ENCODE results near the gene CFP.
A peak's percentile ranks its signal among the peaks of the same experiment; 100 is the strongest.
"Not testable (repeated sequence)": the region's sequence is repeated elsewhere in the genome, so short reads cannot be mapped to it uniquely, and the experiment has no call there.

Gene CFP

GRCh38 chrX:47637546-47638195, 7.9 kb upstream of the CFP start:
- DNase-seq: peak; percentile 18 to 26

DNA sequence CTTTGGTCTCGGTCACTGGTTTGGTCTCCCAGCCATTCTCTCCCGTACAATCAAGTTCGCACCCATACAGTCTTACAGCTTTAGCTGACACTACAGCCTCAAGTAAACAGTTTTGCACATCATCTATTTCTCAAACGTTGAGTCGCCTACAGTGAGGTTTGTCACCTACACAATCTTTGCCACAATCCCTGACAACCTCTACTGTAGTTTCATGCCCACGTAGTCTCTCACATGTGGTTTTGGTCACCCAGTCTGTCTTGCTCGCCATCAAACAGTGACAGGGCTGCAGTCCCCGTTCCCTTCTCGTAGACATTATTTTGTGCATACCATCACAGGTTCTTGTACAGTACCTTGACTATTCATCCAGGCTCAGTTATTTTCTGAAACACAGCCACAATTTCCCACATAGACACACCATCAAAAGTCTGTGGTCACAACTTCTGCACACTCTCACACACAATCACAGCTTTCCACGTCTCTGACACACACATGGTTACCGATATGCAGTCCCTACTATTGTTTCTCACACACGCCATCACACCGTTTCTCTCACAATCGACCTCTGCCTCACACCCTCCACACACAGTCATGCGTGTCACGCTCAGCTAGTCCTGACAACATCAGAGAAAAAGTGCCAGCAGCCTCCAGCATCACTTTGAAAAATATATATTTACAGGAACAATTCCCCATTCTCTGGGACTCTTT, 5.3 kb upstream of the CFP start:
- DNase-seq: no peak

- DNase-seq: no peak
Measured at GRCh38 chrX:47633689-47634590, 4.2 kb upstream of the CFP start.

DNA sequence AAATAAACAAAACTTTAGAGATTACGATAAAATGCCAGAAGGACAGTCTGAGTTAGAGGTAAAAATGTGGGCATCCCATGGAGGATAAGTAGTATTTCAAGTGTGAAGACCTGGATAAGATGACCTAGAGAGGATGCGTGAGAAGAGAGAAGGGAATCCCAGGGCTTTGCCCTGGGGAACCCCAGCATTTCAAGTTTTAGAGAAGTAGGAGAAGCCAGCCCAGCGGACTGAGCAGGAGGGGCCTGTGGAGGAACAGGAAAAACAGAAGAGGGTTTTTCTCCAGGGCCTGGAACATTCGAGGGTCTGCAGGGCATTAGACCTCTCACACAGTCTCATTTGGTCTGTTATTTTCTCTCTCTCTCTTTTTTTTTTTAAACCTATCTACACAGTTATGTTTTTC, 2.9 kb upstream of the CFP start:
- DNase-seq: no peak

- DNase-seq: no peak
Measured at GRCh38 chrX:47631676-47632075, 1.9 kb upstream of the CFP start.

- no peak for DNase-seq
Measured at GRCh38 chrX:47628982-47629381, 748 bp downstream of the CFP start.

- no peak for DNase-seq
Measured at GRCh38 chrX:47625365-47625764, 4.4 kb downstream of the CFP start.

DNA sequence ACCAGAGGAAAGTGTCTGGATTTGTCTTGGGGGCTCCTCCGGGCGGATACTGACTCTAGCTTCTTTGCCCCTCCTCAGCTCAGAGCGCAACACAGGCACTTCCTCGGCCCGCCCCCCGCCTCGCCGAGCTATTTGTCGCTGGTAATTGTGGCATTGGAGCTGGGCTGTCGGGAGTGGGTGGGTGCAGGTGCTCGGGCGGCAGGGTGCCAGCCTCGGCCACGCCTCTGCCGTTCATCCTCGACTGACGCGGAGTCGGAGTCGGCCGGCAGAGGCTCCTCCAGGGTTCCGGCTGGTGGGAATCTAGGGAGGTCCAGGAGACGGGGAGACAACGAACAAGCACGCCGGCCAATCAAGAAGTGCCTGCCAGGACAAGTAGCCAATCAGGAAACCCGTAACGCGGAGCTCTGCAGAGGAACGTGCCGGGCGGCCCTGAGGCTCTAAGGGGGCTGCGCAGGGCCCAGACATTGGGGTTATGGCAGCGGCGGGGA, 6.1 kb downstream of the CFP start:
- peak; percentile 10 to 16 for DNase-seq

- no peak for DNase-seq
Measured at GRCh38 chrX:47621851-47622250, 7.9 kb downstream of the CFP start.

- no peak for DNase-seq
Measured at GRCh38 chrX:47620303-47620685, 9.4 kb downstream of the CFP start.

- peak; percentile 60 to 63 for DNase-seq
Measured at GRCh38 chrX:47619486-47620302, 10.0 kb downstream of the CFP start, which contains the start of gene SYN1. TSS of gene SYN1 (minus strand) at chrX:47619857. CDS start at chrX:47619728, 129 bp downstream.

GRCh38 chrX:47618923-47619485, 10.7 kb downstream of the CFP start:
- no peak for DNase-seq

DNA sequence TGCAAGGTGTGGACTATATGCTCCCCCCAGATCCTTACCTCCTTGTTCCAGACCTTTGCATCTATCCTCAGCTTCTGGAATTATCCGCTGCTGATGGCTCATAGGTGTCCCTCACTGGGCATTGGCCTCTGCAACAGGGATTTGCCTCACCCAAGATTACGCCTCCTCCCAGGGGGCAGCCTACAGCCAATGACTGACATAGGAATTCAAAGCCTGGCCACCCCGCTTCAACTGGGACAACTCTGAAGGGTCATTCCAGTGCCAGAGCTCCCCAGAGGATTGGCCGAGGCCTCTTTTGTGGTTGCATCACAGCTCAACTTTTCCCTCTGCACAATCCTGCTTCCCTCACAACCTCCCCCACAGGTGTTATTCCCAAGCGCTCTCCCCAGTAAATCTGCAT, 15.1 kb downstream of the CFP start:
- DNase-seq: no peak

- DNase-seq: no peak
Measured at GRCh38 chrX:47613082-47613481, 16.6 kb downstream of the CFP start.

GRCh38 chrX:47612418-47612817, 17.3 kb downstream of the CFP start:
- DNase-seq: no peak

DNA sequence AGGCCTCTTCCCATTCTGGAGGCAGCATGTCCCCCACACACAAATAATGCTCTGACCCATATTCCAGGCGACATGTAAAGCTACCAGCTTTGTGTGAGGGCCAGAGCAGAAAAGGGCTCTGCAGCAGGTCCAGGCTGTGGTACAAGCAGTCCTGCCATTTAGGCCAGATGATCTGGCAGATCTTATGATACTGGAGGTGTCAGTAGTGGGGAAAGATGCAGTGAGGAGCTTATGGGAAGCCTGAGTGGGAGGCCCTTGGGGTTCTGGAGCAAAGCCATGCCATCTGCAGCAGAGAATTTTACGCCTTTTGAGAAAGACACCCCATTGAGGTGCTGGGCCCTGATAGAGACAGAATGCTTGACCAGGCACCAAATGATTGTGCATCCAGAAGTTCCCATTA, 17.8 kb downstream of the CFP start:
- DNase-seq: no peak

DNA sequence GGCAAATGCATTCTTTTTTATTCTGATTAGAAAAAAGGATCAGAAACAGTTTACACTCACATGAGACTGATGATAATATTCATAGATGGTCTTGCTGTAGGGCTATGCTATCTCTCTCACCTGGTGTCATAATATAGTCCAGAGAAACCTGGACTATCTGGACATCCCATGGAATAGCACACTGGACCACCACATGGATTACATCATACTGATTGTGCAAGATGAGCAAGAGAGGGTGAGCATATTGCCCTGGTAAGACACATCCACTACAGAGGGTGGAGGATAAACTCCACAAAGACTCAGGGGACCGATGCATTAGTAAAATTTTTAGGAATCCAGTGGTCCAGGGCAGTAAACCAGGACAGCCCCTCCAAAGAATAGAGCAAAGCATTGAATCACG, 18.2 kb downstream of the CFP start:
- no peak for DNase-seq

DNA sequence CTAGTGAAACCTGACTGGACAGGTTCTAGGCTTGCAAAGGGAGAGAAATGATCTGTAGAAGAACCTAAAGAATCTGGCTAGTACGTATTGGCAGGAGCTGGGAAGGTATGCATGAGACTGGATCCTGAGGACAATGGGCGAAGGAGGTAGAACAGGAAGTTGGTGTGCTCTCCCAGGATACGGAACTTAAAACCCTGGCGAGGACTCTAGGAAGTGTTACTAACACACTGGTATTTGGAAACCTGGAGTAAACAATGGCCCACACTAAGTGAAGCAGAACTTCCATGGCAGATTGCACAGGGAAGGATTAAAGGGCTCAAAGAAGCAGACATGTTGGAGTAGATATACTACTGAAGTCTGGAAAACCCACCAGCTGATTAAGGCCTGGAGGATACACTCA, 19.2 kb downstream of the CFP start:
- DNase-seq: no peak

- DNase-seq: no peak
Measured at GRCh38 chrX:47608130-47608810, 21.5 kb downstream of the CFP start.

GRCh38 chrX:47607091-47607490, 22.6 kb downstream of the CFP start:
- no peak for DNase-seq

- DNase-seq: no peak
Measured at GRCh38 chrX:47605024-47605423, 24.7 kb downstream of the CFP start.

- not testable (repeated sequence) for DNase-seq
Measured at GRCh38 chrX:47603125-47603524, 26.6 kb downstream of the CFP start.

All from hippocampal formation (tissue), 2 donors.